Sigmoid colon (tissue), 4 donors: ENCODE measurements around the gene SMIM17.

ENCODE experiments used
- EP300 ChIP-seq, 4 donors: sonication (generic); formaldehyde crosslinking; IDR thresholded peaks; one replicate each; pipeline ENCODE4 v1.6.1; 2017; ENCODE audit warnings: antibody characterized with exemption in 4 of 4
- POLR2A ChIP-seq, 2 donors: fragments of 450-650 bp; IDR thresholded peaks; one replicate each; pipeline ENCODE4 v1.6.1; 2016; ENCODE audit warnings: antibody characterized with exemption in 2 of 2, mild to moderate bottlenecking in 2 of 2, moderate library complexity in 2 of 2
- TF ChIP-seq, protein P1 (sequence below), 4 experiments: fragments of 450-650 bp in 3 of 4; fragments of 200-600 bp in 1 of 4; IDR thresholded peaks; one replicate each; pipeline ENCODE4 v1.5.1; 2016 to 2019; ENCODE audit warnings: antibody characterized with exemption in 4 of 4, mild to moderate bottlenecking in 3 of 4, moderate library complexity in 2 of 4

DNA sequence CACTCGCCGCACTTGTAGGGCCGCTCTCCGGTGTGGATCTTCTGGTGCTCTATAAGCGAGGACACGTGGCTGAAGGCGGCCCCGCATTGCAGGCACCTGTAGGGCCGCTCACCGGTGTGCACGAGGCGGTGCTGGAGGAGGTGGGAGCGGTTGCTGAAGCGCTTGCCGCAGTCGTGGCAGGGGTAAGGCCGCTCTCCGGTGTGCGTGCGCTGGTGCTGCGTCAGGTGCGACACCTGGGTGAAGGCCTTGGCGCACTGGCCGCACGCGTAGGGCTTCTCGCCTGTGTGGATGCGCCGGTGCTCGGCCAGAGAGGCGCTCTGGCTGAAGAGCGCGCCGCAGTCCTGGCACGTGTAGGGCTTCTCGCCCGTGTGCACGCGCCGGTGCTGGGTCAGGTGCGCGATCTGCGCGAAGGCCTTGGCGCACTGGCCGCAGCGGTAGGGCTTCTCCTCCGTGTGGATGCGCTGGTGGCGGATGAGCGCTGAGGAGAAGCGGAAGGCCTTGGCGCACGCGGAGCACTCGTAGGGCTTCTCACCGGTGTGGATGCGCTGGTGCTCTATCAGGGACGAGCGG lies 21.1 kb downstream of the SMIM17 start:
- TF ChIP-seq, protein P1, sequence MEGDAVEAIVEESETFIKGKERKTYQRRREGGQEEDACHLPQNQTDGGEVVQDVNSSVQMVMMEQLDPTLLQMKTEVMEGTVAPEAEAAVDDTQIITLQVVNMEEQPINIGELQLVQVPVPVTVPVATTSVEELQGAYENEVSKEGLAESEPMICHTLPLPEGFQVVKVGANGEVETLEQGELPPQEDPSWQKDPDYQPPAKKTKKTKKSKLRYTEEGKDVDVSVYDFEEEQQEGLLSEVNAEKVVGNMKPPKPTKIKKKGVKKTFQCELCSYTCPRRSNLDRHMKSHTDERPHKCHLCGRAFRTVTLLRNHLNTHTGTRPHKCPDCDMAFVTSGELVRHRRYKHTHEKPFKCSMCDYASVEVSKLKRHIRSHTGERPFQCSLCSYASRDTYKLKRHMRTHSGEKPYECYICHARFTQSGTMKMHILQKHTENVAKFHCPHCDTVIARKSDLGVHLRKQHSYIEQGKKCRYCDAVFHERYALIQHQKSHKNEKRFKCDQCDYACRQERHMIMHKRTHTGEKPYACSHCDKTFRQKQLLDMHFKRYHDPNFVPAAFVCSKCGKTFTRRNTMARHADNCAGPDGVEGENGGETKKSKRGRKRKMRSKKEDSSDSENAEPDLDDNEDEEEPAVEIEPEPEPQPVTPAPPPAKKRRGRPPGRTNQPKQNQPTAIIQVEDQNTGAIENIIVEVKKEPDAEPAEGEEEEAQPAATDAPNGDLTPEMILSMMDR (IDR thresholded peaks at IDR 0.05) = no peak
- TF ChIP-seq POLR2A (IDR thresholded peaks at IDR 0.05) (no peak), EP300 (IDR thresholded peaks at IDR 0.05) (no peak)
